Suprapubic skin (tissue), 4 donors: ENCODE measurements around the gene MPP3. TPM values are rescaled to one million over a fixed set of nuclear protein-coding genes. Genes with fewer than 3 reads are reported as not detected.
"Not testable (repeated sequence)": the region's sequence is repeated elsewhere in the genome, so short reads cannot be mapped to it uniquely, and the experiment has no call there.

Experiments used
- DNase-seq, 2 donors: peaks; one replicate each; pipeline ENCODE4 v3.0.0-alpha.2; 2019; ENCODE audit warnings: low spot score in 2 of 2
- H3K27ac ChIP-seq: fragments of 200-600 bp; sonication (generic); one replicate; pipeline ENCODE4 v1.5.1; 2019
- H3K27me3 ChIP-seq: fragments of 200-600 bp; sonication (generic); one replicate; pipeline ENCODE4 v1.5.1; 2019
- H3K36me3 ChIP-seq: fragments of 200-600 bp; sonication (generic); one replicate; pipeline ENCODE4 v1.5.1; 2019
- H3K4me1 ChIP-seq: fragments of 200-600 bp; sonication (generic); one replicate; pipeline ENCODE4 v1.5.1; 2019
- H3K4me3 ChIP-seq: fragments of 200-600 bp; sonication (generic); one replicate; pipeline ENCODE4 v1.5.1; 2019; ENCODE audit warnings: mild to moderate bottlenecking
- H3K9me3 ChIP-seq: fragments of 200-600 bp; sonication (generic); one replicate; pipeline ENCODE4 v1.5.1; 2019
- CTCF ChIP-seq, 2 donors: fragments of 200-600 bp in 1 of 2; fragments of 450-650 bp in 1 of 2; sonication (generic) in 1 of 2; IDR thresholded peaks; one replicate each; pipeline ENCODE4 v1.5.1; 2016 to 2019; ENCODE audit warnings: antibody characterized with exemption in 2 of 2, mild to moderate bottlenecking in 1 of 2, moderate library complexity in 1 of 2
- EP300 ChIP-seq: sonication (generic); formaldehyde crosslinking; IDR thresholded peaks from one replicate; pipeline ENCODE4 v1.6.1; 2017; ENCODE audit warnings: antibody characterized with exemption
- POLR2A ChIP-seq, 2 donors: fragments of 450-650 bp; IDR thresholded peaks; one replicate each; pipeline ENCODE4 v1.6.1; 2017; ENCODE audit warnings: antibody characterized with exemption in 2 of 2, mild to moderate bottlenecking in 2 of 2, moderate library complexity in 2 of 2
- POLR2AphosphoS5 ChIP-seq, 3 donors: sonication (generic); formaldehyde crosslinking; IDR thresholded peaks; one replicate each; pipeline ENCODE4 v1.6.1; 2017; ENCODE audit warnings: antibody characterized with exemption in 3 of 3
- WGBS: methylation state at CpG from one replicate; pipeline ENCODE4 v1.1.5; 2018; 5-methylcytosine and 5-hydroxymethylcytosine counted together
- total RNA-seq, 4 donors: library from RNA; depleted of rRNA; stranded (reverse); fragments of >200 nt; gene quantifications; one replicate each; pipeline ENCODE4 v1.1.0, GENCODE V29; 2016

MPP3 gene
- total RNA-seq, 4 donors from 2014 or later = 5.4 to 8.0 (median 5.9) TPM

GRCh38 chr17:43805117-43805516 is 27.8 kb downstream of the MPP3 start:
- no peak overlapping the region for H3K27ac ChIP-seq
- H3K4me1 ChIP-seq = no peaks in the 10 kb centered on the region
- H3K36me3 ChIP-seq = peaks cover 13% of the 10 kb centered on the region
- DNase-seq = no peak
- H3K27me3 ChIP-seq = no peaks in the 10 kb centered on the region
- TF ChIP-seq POLR2A (IDR thresholded peaks at IDR 0.05) (no peak), EP300 (no peak), POLR2AphosphoS5 (IDR thresholded peaks at IDR 0.05) (no peak), CTCF (IDR thresholded peaks at IDR 0.05) (no peak)
- H3K9me3 ChIP-seq = no peaks in the 10 kb centered on the region
- H3K4me3 ChIP-seq = no peak overlapping the region

- H3K27ac ChIP-seq = no peak overlapping the region
- H3K9me3 ChIP-seq = no peaks in the 10 kb centered on the region
- no peaks in the 10 kb centered on the region for H3K4me1 ChIP-seq
- DNase-seq = no peak
- WGBS = 73% methylated on average over 4 of the region's 4 CpGs
- no peak for TF ChIP-seq EP300
- no peak for TF ChIP-seq POLR2AphosphoS5 (IDR thresholded peaks at IDR 0.05)
- TF ChIP-seq POLR2A (IDR thresholded peaks at IDR 0.05) = no peak
- no peak for TF ChIP-seq CTCF (IDR thresholded peaks at IDR 0.05)
- no peak overlapping the region for H3K4me3 ChIP-seq
- H3K36me3 ChIP-seq = peaks cover 13% of the 10 kb centered on the region
- no peaks in the 10 kb centered on the region for H3K27me3 ChIP-seq
These were observed 29.2 kb downstream of the MPP3 start for GRCh38 chr17:43803758-43804157.

GRCh38 chr17:43801844-43802243 is 31.1 kb downstream of the MPP3 start:
- Histone ChIP-seq H3K27ac (no peak overlapping the region), H3K4me1 (no peaks in the 10 kb centered on the region), H3K9me3 (no peaks in the 10 kb centered on the region), H3K27me3 (no peaks in the 10 kb centered on the region), H3K36me3 (peaks cover 13% of the 10 kb centered on the region), H3K4me3 (no peak overlapping the region)
- TF ChIP-seq POLR2AphosphoS5 (IDR thresholded peaks at IDR 0.05) (no peak), EP300 (no peak), CTCF (IDR thresholded peaks at IDR 0.05) (no peak)
- WGBS = 89% methylated on average over 3 of the region's 3 CpGs
- no peak for DNase-seq

GRCh38 chr17:43800736-43801135 is 32.2 kb downstream of the MPP3 start:
- Histone ChIP-seq H3K27ac (no peak overlapping the region), H3K9me3 (no peaks in the 10 kb centered on the region), H3K4me1 (no peaks in the 10 kb centered on the region), H3K36me3 (peaks cover 13% of the 10 kb centered on the region), H3K27me3 (no peaks in the 10 kb centered on the region), H3K4me3 (no peak overlapping the region)
- 93% methylated on average over 3 of the region's 3 CpGs for WGBS
- TF ChIP-seq EP300 = no peak
- TF ChIP-seq POLR2AphosphoS5 (IDR thresholded peaks at IDR 0.05) = no peak
- TF ChIP-seq POLR2A (IDR thresholded peaks at IDR 0.05) = no peak
- no peak for TF ChIP-seq CTCF (IDR thresholded peaks at IDR 0.05)
- DNase-seq = no peak

GRCh38 chr17:43799047-43799446 is 33.9 kb downstream of the MPP3 start:
- WGBS = 79% methylated on average over 2 of the region's 2 CpGs
- no peak for DNase-seq

GRCh38 chr17:43798024-43798423 is 34.9 kb downstream of the MPP3 start:
- not testable (repeated sequence) for H3K36me3 ChIP-seq, DNase-seq, H3K4me3 ChIP-seq

More at GRCh38 chr17:43799047-43799446, 33.9 kb downstream of the MPP3 start:
- H3K4me1 ChIP-seq = no peaks in the 10 kb centered on the region
- H3K27ac ChIP-seq = no peak overlapping the region
- H3K9me3 ChIP-seq = no peaks in the 10 kb centered on the region
- no peak overlapping the region for H3K4me3 ChIP-seq
- TF ChIP-seq CTCF (IDR thresholded peaks at IDR 0.05) (no peak), POLR2A (IDR thresholded peaks at IDR 0.05) (no peak), EP300 (no peak), POLR2AphosphoS5 (IDR thresholded peaks at IDR 0.05) (no peak)
- no peaks in the 10 kb centered on the region for H3K27me3 ChIP-seq
- peaks cover 13% of the 10 kb centered on the region for H3K36me3 ChIP-seq

GRCh38 chr17:43792668-43793067 is 40.3 kb downstream of the MPP3 start:
- WGBS = 78% methylated on average over 4 of the region's 4 CpGs
- not testable (repeated sequence) for H3K4me3 ChIP-seq

More at GRCh38 chr17:43798024-43798423, 34.9 kb downstream of the MPP3 start:
- not testable (repeated sequence) for H3K27me3 ChIP-seq, H3K4me1 ChIP-seq, H3K9me3 ChIP-seq, H3K27ac ChIP-seq
- 70% methylated on average over 2 of the region's 9 CpGs for WGBS

More at GRCh38 chr17:43792668-43793067, 40.3 kb downstream of the MPP3 start:
- DNase-seq, H3K36me3 ChIP-seq, H3K27me3 ChIP-seq, H3K9me3 ChIP-seq, H3K27ac ChIP-seq: not testable (repeated sequence)
- peaks cover 14% of the 10 kb centered on the region for H3K4me1 ChIP-seq
